ENCODE results near the gene RRBP1.
A peak's percentile ranks its signal among the peaks of the same experiment; 100 is the strongest.

The RRBP1 gene

GRCh38 chr20:17621229-17621968 is 60.6 kb downstream of the RRBP1 start:
- DNase-seq (ENCODE audit: low read depth in 2 of 2): no peak

GRCh38 chr20:17620371-17621228 is 61.4 kb downstream of the RRBP1 start:
- DNase-seq (ENCODE audit: low read depth in 2 of 2): no peak

- no peak for DNase-seq (ENCODE audit: low read depth in 2 of 2)
These were observed 62.5 kb downstream of the RRBP1 start for GRCh38 chr20:17619351-17620093.

GRCh38 chr20:17618673-17619013 is 63.4 kb downstream of the RRBP1 start:
- no peak for DNase-seq (ENCODE audit: low read depth in 2 of 2)

GRCh38 chr20:17617868-17618672 is 64.0 kb downstream of the RRBP1 start:
- no peak for DNase-seq (ENCODE audit: low read depth in 2 of 2)

GRCh38 chr20:17617212-17617867 is 64.7 kb downstream of the RRBP1 start:
- DNase-seq (ENCODE audit: low read depth in 2 of 2): no peak

- DNase-seq (ENCODE audit: low read depth in 2 of 2): no peak
These were observed 65.4 kb downstream of the RRBP1 start for GRCh38 chr20:17616480-17617211.

- DNase-seq (ENCODE audit: low read depth in 2 of 2): no peak
These were observed 66.2 kb downstream of the RRBP1 start for GRCh38 chr20:17615645-17616479.

- no peak for DNase-seq (ENCODE audit: low read depth in 2 of 2)
These were observed 67.0 kb downstream of the RRBP1 start for GRCh38 chr20:17614812-17615644.

- no peak for DNase-seq (ENCODE audit: low read depth in 2 of 2)
These were observed 67.7 kb downstream of the RRBP1 start for GRCh38 chr20:17614176-17614811.

- no peak for DNase-seq (ENCODE audit: low read depth in 2 of 2)
These were observed 68.5 kb downstream of the RRBP1 start for GRCh38 chr20:17613328-17614175.

GRCh38 chr20:17612992-17613327 is 69.1 kb downstream of the RRBP1 start:
- DNase-seq (ENCODE audit: low read depth in 2 of 2): no peak

GRCh38 chr20:17612287-17612991 is 69.6 kb downstream of the RRBP1 start:
- peak in 1 of 2 donors; percentile 29 for DNase-seq (ENCODE audit: low read depth in 2 of 2)

GRCh38 chr20:17611540-17612286 is 70.3 kb downstream of the RRBP1 start:
- DNase-seq (ENCODE audit: low read depth in 2 of 2): no peak

GRCh38 chr20:17611290-17611539 is 70.8 kb downstream of the RRBP1 start:
- DNase-seq (ENCODE audit: low read depth in 2 of 2): no peak
